GM23248 (cell line): ENCODE data around the gene KAZN.

Experiments
- EZH2 ChIP-seq: fragments of 200-600 bp; sonication (generic); IDR thresholded peaks from 2 replicates; pipeline ENCODE4 v1.6.1; 2018; ENCODE audit warnings: antibody characterized with exemption, mild to moderate bottlenecking; ENCODE audit not compliant: insufficient read depth, poor library complexity, severe bottlenecking
- EZH2phosphoT487 ChIP-seq: fragments of 200-600 bp; sonication (generic); IDR thresholded peaks from 2 replicates; pipeline ENCODE4 v1.6.1; 2018; ENCODE audit warnings: antibody characterized with exemption, moderate library complexity, mild to moderate bottlenecking, low read depth; ENCODE audit not compliant: insufficient read depth

- TF ChIP-seq EZH2 (no peak), EZH2phosphoT487 (no peak)
Observed at GRCh38 chr1:14647777-14648176, 49.3 kb downstream of the KAZN start.
